Breast epithelium (tissue), 3 donors: Measurements from ENCODE around the gene CENPT.

Source experiments
- CTCF ChIP-seq, 3 donors: fragments of 450-650 bp; IDR thresholded peaks; one replicate each; pipeline ENCODE4 v1.5.1; 2016 to 2017; ENCODE audit warnings: antibody characterized with exemption in 3 of 3, mild to moderate bottlenecking in 3 of 3, moderate library complexity in 3 of 3
- POLR2A ChIP-seq: fragments of 450-650 bp; IDR thresholded peaks from one replicate; pipeline ENCODE4 v1.6.1; 2016; ENCODE audit warnings: antibody characterized with exemption, mild to moderate bottlenecking, moderate library complexity

GRCh38 chr16:67847064-67847861 is at the start of gene CENPT:
- TF ChIP-seq CTCF (IDR thresholded peaks at IDR 0.05) (no peak), POLR2A (no peak)
